NOMO-1 treated with dmso at 0.1 percent for 144 hours (cell line): ENCODE data around the gene DDX25.

Experiments
- DNase-seq: peaks from one replicate; lab custom pipeline; 2025; ENCODE audit not compliant: unreplicated experiment; lab: John Stamatoyannopoulos, UW

The DDX25 gene

GRCh38 chr11:125968354-125968753, 64.0 kb downstream of the DDX25 start:
- DNase-seq = peak; percentile 86

DNA sequence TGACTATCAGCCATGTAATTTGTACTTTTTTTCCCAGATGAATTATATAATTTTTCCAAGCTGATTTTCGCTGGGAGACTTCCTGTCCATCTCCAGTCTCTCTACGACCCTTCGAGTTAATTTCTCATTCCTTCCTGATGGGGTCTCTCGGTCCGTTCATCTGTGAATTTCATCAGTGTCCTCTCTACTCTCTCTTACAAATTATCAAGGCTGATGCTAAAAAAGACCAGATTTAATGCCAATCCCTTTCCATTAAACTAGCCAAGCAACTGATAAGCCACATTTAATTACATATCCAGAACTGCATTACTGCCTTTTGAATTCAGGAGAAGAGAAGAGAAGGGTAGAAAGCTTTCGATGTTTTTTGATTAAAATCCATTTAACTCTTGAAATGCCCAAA, 67.3 kb downstream of the DDX25 start:
- DNase-seq = no peak

GRCh38 chr11:125974284-125974683, 70.0 kb downstream of the DDX25 start:
- DNase-seq = no peak

- DNase-seq = no peak
Observed at GRCh38 chr11:125975634-125976033, 71.3 kb downstream of the DDX25 start.

- no peak for DNase-seq
Observed at GRCh38 chr11:125976156-125976555, 71.8 kb downstream of the DDX25 start.

GRCh38 chr11:125977333-125977732, 73.0 kb downstream of the DDX25 start:
- no peak for DNase-seq

GRCh38 chr11:125978181-125978716, 73.9 kb downstream of the DDX25 start:
- no peak for DNase-seq
